HG03039 (cell line): ENCODE measurements around the gene SNRPA.
"Not testable (repeated sequence)": the region's sequence is repeated elsewhere in the genome, so short reads cannot be mapped to it uniquely, and the experiment has no call there.

Experiments
- ATAC-seq: cut with Tn5 transposase; IDR thresholded peaks from one replicate; pipeline ENCODE4 v1.9.1; 2021; ENCODE audit warnings: mild to moderate bottlenecking, moderate library complexity; ENCODE audit not compliant: unreplicated experiment

SNRPA gene

GRCh38 chr19:40721140-40721486 is 29.9 kb upstream of the SNRPA start:
- ATAC-seq, result no peak

- no peak for ATAC-seq
These were observed 28.9 kb upstream of the SNRPA start for GRCh38 chr19:40721936-40722661.

- no peak for ATAC-seq
These were observed 27.2 kb upstream of the SNRPA start for GRCh38 chr19:40723661-40724254.

- no peak for ATAC-seq
These were observed 26.7 kb upstream of the SNRPA start for GRCh38 chr19:40724315-40724714.

GRCh38 chr19:40724855-40725254 is 26.1 kb upstream of the SNRPA start:
- ATAC-seq, result no peak

GRCh38 chr19:40726279-40726678 is 24.7 kb upstream of the SNRPA start:
- ATAC-seq, result no peak

- not testable (repeated sequence) for ATAC-seq
These were observed 20.9 kb upstream of the SNRPA start for GRCh38 chr19:40730065-40730464.

- ATAC-seq, result not testable (repeated sequence)
These were observed 18.7 kb upstream of the SNRPA start for GRCh38 chr19:40732304-40732703.

GRCh38 chr19:40733149-40733548 is 17.9 kb upstream of the SNRPA start:
- ATAC-seq, result no peak

- no peak for ATAC-seq
These were observed 15.8 kb upstream of the SNRPA start for GRCh38 chr19:40735013-40735771.

GRCh38 chr19:40736661-40737060 is 14.3 kb upstream of the SNRPA start:
- no peak for ATAC-seq

- no peak for ATAC-seq
These were observed 13.8 kb upstream of the SNRPA start for GRCh38 chr19:40737102-40737644.

- no peak for ATAC-seq
These were observed 11.8 kb upstream of the SNRPA start for GRCh38 chr19:40739030-40739839.

- ATAC-seq, result no peak
These were observed 10.9 kb upstream of the SNRPA start for GRCh38 chr19:40739871-40740703.

GRCh38 chr19:40740747-40741146 is 10.3 kb upstream of the SNRPA start:
- ATAC-seq, result no peak

- no peak for ATAC-seq
These were observed 9.2 kb upstream of the SNRPA start for GRCh38 chr19:40741527-40742390.

GRCh38 chr19:40742477-40742876 is 8.5 kb upstream of the SNRPA start:
- no peak for ATAC-seq

GRCh38 chr19:40742886-40743285 is 8.1 kb upstream of the SNRPA start:
- no peak for ATAC-seq

GRCh38 chr19:40743926-40744325 is 7.1 kb upstream of the SNRPA start:
- ATAC-seq, result no peak
